HepG2 (cell line): ENCODE results near the gene FBXO30. TPM values are rescaled to one million over a fixed set of nuclear protein-coding genes. Genes with fewer than 3 reads are reported as not detected.
A peak's percentile ranks its signal among the peaks of the same experiment; 100 is the strongest.

Experiments
- ATAC-seq: fragments of 200-7000 bp; cut with Tn5 transposase; 3 replicates; pipeline ENCODE4 v1.9.1; 2020; ENCODE audit warnings: mild to moderate bottlenecking, moderate library complexity
- BruUV-seq: library from RNA; stranded (reverse); fragments of 400-500 nt; replicated peaks from 2 replicates; lab custom pipeline; 2021; lab: Mats Ljungman, UMichigan
- CTCF ChIA-PET: fragments of 300-600 bp; formaldehyde crosslinking; extraction: SDS; loops from one replicate; lab custom pipeline; 2021; ENCODE audit warnings: low total read pairs, inconsistent platforms, low intra/inter-chr PET ratio; lab: Yijun Ruan, JAX
- POLR2A ChIA-PET: fragments of 350-600 bp; sonication (Branson Sonifier 250); formaldehyde crosslinking; loops from one replicate; lab custom pipeline; 2020; ENCODE audit warnings: antibody characterized with exemption, inconsistent platforms; lab: Yijun Ruan, JAX
- DNase-seq: peaks from one replicate; pipeline ENCODE4 v3.0.0-alpha.2; 2015; ENCODE audit warnings: low spot score
- FAIRE-seq: peaks from 3 replicates; lab custom pipeline; 2011; peaks lifted over from hg19 to GRCh38; lab: Jason Lieb, UNC
- H2AFZ ChIP-seq: one replicate; pipeline ENCODE4 v1.6.1; 2011; ENCODE audit warnings: low read length, inconsistent platforms
- H3K27ac ChIP-seq: fragments of 300-600 bp; 3 replicates; pipeline ENCODE4 v1.8.0; 2011; ENCODE audit warnings: mixed run types, mild to moderate bottlenecking, mixed read lengths, low read length, inconsistent platforms; ENCODE audit not compliant: insufficient read depth; ENCODE audit errors: extremely low read length
- H3K27me3 ChIP-seq, 2 experiments: fragments of 200-600 bp in 1 of 2; 2 replicates in 1 of 2; 3 replicates in 1 of 2; pipeline versions ENCODE4 v1.6.0 to v1.8.0; 2011; ENCODE audit warnings: low read length in 2 of 2, mild to moderate bottlenecking in 2 of 2, moderate library complexity in 2 of 2, inconsistent platforms in 1 of 2; ENCODE audit not compliant: insufficient read depth in 2 of 2, control insufficient read depth in 1 of 2
- H3K36me3 ChIP-seq, 2 experiments: fragments of 200-600 bp in 1 of 2; replicated peaks in 1 of 2; 2 replicates in 1 of 2; 3 replicates in 1 of 2; pipeline versions ENCODE4 v1.5.1 to v1.8.0; 2011; ENCODE audit warnings: low read length in 2 of 2, inconsistent platforms in 1 of 2; ENCODE audit not compliant: insufficient read depth in 2 of 2, control insufficient read depth in 1 of 2
- H3K4me1 ChIP-seq: 2 replicates; pipeline ENCODE4 v1.5.1; 2012; ENCODE audit warnings: low read length, inconsistent platforms; ENCODE audit not compliant: insufficient read depth
- H3K4me2 ChIP-seq: 2 replicates; pipeline ENCODE4 v1.6.0; 2011; ENCODE audit warnings: low read depth, low read length, inconsistent platforms
- H3K4me3 ChIP-seq, 3 experiments: fragments of 200-600 bp in 1 of 3; sonication (generic), shearing (Covaris generic) in 1 of 3; replicated peaks in 1 of 3; 2 replicates each; pipeline ENCODE4 v1.5.1; 2011 to 2016; ENCODE audit warnings: low read length in 3 of 3, inconsistent platforms in 2 of 3, low read depth in 2 of 3, mild to moderate bottlenecking in 2 of 3, control low read depth in 1 of 3, mixed read lengths in 1 of 3; ENCODE audit not compliant: insufficient read depth in 1 of 3
- H3K79me2 ChIP-seq: one replicate; pipeline ENCODE4 v1.6.1; 2011; ENCODE audit warnings: low read length, inconsistent platforms; ENCODE audit not compliant: insufficient read depth
- H3K9ac ChIP-seq: 2 replicates; pipeline ENCODE4 v1.6.0; 2011; ENCODE audit warnings: mild to moderate bottlenecking, low read depth, low read length, inconsistent platforms; ENCODE audit not compliant: insufficient read depth
- H3K9me3 ChIP-seq: 2 replicates; pipeline ENCODE4 v1.5.1; 2012; ENCODE audit warnings: mild to moderate bottlenecking, low read length
- H4K20me1 ChIP-seq: 2 replicates; pipeline ENCODE4 v1.6.0; 2011; ENCODE audit warnings: inconsistent platforms, mild to moderate bottlenecking, low read length, moderate library complexity; ENCODE audit not compliant: insufficient read depth
- ARID2 ChIP-seq: sonication (generic); formaldehyde crosslinking; IDR thresholded peaks from 2 replicates; pipeline ENCODE4 v1.8.1; 2022; ENCODE audit warnings: mild to moderate bottlenecking, missing genetic modification reagents, borderline replicate concordance
- MTA1 ChIP-seq: sonication (generic); formaldehyde crosslinking; IDR thresholded peaks from 2 replicates; pipeline ENCODE4 v1.4.0; 2020; ENCODE audit warnings: missing genetic modification reagents, mild to moderate bottlenecking, borderline replicate concordance
- PBX2 ChIP-seq: IDR thresholded peaks from 2 replicates; pipeline ENCODE4 v1.6.1; 2016; ENCODE audit warnings: control low read depth
- ZBTB40 ChIP-seq, 2 experiments: fragments of 450-650 bp in 1 of 2; sonication (generic) in 1 of 2; formaldehyde crosslinking in 1 of 2; IDR thresholded peaks; 2 replicates each; pipeline versions ENCODE4 v1.6.1 to v1.8.0; 2016 to 2022; ENCODE audit warnings: antibody characterized with exemption in 1 of 2, mild to moderate bottlenecking in 1 of 2, missing genetic modification reagents in 1 of 2
- ZBTB7B ChIP-seq: sonication (generic); formaldehyde crosslinking; IDR thresholded peaks from 2 replicates; pipeline ENCODE4 v1.4.0; 2020; ENCODE audit warnings: missing genetic modification reagents
- ZNF770 ChIP-seq: sonication (generic); formaldehyde crosslinking; IDR thresholded peaks from 2 replicates; pipeline ENCODE4 v1.5.0; 2020; ENCODE audit warnings: mild to moderate bottlenecking, missing genetic modification reagents
- WGBS: methylation state at CpG from one replicate; pipeline ENCODE4 v1.1.6; 2017; ENCODE audit warnings: low lambda C conversion rate; 5-methylcytosine and 5-hydroxymethylcytosine counted together
- in situ Hi-C: cut with HindIII; loops from 2 replicates; pipeline ENCODE4 v1.10.0; 2017; ENCODE audit warnings: low pct_unique_long_range_greater_than_20kb; ENCODE audit not compliant: extremely low pct_ligation_motif_present
- intact Hi-C: fragments of 100-400 bp; cut with micrococcal nuclease; formaldehyde crosslinking; loops from one replicate; pipeline ENCODE4 v1.10.0; 2022; ENCODE audit not compliant: unreplicated experiment
- polyA plus RNA-seq, 8 experiments: library from polyadenylated mRNA; depleted of rRNA in 3 of 8; stranded (reverse) in 7 of 8; unstranded in 1 of 8; fragments of >200 nt; fragmentation: Illumina TruSeq in 4 of 8; extraction: Trizol in 4 of 8; gene quantifications; 2 replicates each; pipeline versions ENCODE4 v1.2.1 to v1.2.3, GENCODE V29; 2011 to 2016; ENCODE audit warnings: low read depth in 4 of 8, missing spikeins in 1 of 8, mixed read lengths in 1 of 8; ENCODE audit not compliant: insufficient read depth in 1 of 8
- total RNA-seq, 5 experiments: library from RNA; depleted of rRNA; stranded (reverse); fragments of >200 nt; fragmentation: Illumina TruSeq; extraction: Trizol; gene quantifications; 2 replicates each; pipeline ENCODE4 v1.2.3, GENCODE V29; 2016; ENCODE audit warnings: low read depth in 1 of 5

Gene FBXO30
- total and polyA plus RNA-seq, 2 of the 13 experiments (the other 11 are each of a cell fraction or from before 2014, with no cell fraction given): 3.2 to 7.1 TPM

- TF ChIP-seq ZBTB7B: no peak
- TF ChIP-seq ARID2: 0 out of 2 replicates have a peak, but pooled peaks have one; percentile 12
- TF ChIP-seq PBX2 (CRISPR knock-in tag): peak; percentile 78
Observed at GRCh38 chr6:145816392-145816791, 1.8 kb upstream of the FBXO30 start (continued).

GRCh38 chr6:145815309-145816274 is 997 bp upstream of the FBXO30 start:
- WGBS: 3% methylated on average over 24 of the region's 25 CpGs
- Histone ChIP-seq H3K79me2 (peaks cover 36% of the 10 kb centered on the region), H3K27me3 (no peaks in the 10 kb centered on the region; a peak in 2 of 5 replicates), H3K27ac (peak overlapping the region; percentile 90), H3K4me1 (peaks cover 31% of the 10 kb centered on the region), H3K36me3 (no peaks in the 10 kb centered on the region), H2AFZ (peak overlapping the region; percentile 51), H3K4me2 (peak overlapping the region; percentile 87), H3K9me3 (no peaks in the 10 kb centered on the region), H3K4me3 (peak overlapping the region; percentile 84 to 98 (median 84)), H3K9ac (peak overlapping the region; percentile 94), H4K20me1 (peaks cover 8% of the 10 kb centered on the region)
- ATAC-seq: peak; percentile 68
- FAIRE-seq: no peak
- in situ Hi-C loops (loop anchor here (25.0 kb wide), 1 partner anchor 1497 kb away; no protein-coding TSS in a partner anchor), intact Hi-C loops (loop anchor here (1.0 to 5.0 kb wide), 2 partner anchors 81 to 1383 kb away; no protein-coding TSS in a partner anchor)
- no TSS peak for BruUV-seq
- no peak for DNase-seq
- POLR2A ChIA-PET: interaction anchor here (1.0 to 3.2 kb wide), 7 partner anchors 10 to 728 kb away, joined by 3 to 84 read pairs (median 5); partner anchors contain the start of genes EPM2A, RAB32 and SHPRH
- CTCF ChIA-PET: no interaction called here
- TF ChIP-seq ZBTB40 (IDR thresholded peaks at IDR 0.05) (no peak), ZBTB40 (CRISPR knock-in tag; IDR thresholded peaks at IDR 0.05) (peak; percentile 17; the same call in 1 of the 2 replicates), MTA1 (CRISPR knock-in tag) (no peak), ZNF770 (no peak)
